ENCODE results near the gene RUFY4.
"Not testable (repeated sequence)": the region's sequence is repeated elsewhere in the genome, so short reads cannot be mapped to it uniquely, and the experiment has no call there.

RUFY4 gene

DNA sequence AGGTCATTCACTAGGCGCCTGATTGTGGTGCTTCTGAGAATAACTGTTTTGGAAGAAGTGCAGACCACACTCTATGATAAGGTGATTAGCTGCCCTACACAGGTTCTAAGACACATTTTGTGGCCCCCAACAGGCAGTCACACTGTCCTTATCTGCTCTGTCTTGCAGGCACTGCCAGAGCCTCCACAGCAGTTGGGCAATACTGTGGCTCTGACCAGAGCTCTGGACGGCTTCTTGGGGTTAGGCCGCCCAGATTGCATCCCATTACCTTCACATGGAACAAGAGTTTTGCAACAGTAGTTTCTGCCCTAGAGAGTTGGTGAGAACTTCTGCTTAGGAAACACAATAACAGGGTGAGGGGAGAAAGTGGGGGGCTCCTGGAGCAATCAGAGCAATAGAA lies 22.7 kb downstream of the RUFY4 start:
- no peak for DNase-seq

DNA sequence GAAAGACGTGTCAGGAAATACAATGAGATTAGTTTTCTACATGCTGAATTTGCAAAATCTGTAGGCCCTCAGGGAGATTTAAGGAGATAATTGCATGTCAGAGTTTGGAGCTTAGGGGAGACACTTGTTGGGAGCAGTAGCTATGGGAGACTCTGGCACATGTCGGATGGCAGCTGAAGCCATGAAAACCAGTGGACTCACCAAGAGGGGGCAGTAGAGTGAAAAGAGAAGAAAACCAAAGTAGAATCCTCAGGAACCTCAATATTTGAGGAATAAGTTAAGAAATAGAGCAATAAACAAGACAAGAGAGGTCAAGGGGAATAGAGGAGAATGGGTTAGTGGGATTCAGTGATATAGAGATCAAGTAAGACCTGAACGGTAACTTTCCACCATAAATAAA lies 24.8 kb downstream of the RUFY4 start:
- no peak for DNase-seq

DNA sequence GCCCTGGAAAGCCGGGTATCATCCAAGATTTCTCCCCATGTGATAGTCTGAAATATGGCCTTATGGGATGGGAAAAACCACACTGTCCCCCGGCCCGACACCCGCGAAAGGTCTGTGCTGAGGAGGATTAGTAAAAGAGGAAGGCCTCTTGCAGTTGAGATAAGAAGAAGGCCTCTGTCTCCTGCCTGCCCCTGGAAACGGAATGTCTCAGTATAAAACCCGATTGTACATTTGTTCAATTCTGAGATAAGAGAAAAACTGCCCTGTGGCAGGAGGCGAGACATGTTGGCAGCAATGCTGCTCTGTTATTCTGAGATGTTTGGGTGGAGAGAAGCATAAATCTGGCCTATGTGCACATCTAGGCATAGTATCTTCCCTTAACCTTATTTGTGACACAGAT lies 26.8 kb downstream of the RUFY4 start:
- no peak for DNase-seq

DNA sequence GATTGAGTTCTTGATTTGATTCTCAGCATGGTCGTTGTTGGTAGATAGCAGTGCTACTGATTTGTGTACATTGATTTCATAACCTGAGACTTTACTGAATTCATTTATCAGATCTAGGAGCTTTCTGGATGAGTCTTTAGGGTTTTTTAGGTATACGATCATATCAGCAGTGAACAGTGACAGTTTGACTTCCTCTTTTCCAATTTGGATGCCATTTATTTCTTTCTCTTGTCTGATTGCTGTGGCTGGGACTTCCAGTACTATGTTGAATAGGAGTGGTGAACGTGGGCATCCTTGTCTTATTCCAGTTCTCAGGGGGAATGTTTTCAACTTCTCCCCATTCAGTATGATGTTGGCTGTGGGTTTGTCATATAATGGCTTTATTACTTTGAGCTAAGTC lies 28.9 kb downstream of the RUFY4 start:
- DNase-seq, result no peak

DNA sequence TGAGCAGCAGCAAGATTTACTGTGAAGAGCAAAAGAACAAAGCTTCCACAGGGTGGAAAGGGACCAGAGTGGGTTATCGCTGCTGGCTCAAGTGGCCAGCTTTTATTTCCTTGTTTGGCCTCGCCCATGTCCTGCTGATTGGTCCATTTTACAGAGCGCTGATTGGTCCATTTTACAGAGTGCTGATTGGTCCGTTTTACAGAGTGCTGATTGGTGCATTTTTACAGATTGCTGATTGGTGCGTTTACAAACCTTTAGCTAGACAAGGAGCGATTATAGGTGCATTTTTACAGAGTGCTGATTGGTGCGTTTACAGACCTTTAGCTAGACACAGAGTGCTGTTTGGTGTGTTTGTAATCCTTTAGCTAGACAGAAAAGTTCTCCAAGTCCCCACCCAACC lies 39.8 kb downstream of the RUFY4 start:
- not testable (repeated sequence) for DNase-seq

DNA sequence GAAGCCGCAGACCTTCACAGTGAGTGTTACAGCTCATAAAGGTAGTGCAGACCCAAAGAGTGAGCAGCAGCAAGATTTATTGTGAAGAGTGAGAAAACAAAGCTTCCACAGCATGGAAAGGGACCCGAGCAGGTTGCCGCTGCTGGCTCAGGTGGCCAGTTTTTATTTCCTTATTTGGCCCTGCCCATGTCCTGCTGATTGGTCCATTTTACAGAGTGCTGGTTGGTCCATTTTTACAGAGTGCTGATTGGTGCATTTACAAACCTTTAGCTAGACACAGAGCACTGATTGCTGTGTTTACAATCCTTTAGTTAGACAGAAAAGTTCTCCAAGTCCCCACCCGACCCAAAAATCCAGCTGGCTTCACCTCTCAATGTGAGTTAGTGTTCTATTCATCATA lies 52.7 kb downstream of the RUFY4 start:
- DNase-seq, result not testable (repeated sequence)

DNA sequence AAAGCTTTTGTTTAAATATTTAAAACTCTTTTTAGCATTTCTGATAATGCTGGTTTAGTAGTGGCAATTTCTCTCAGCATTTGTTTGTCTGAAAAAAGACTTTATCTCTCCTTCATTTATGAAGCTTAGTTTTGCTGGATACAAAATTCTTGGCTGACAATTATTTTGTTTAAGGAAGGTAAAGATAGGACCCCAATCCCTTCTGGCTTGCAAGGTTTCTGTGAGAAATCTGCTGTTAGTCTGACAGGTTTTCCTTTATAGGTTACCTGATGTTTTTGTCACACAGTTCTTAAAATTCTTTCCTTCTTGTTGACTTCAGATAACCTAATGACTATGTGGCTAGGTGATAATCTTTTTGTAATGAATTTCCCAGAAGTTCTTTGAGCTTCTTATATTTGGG lies 53.2 kb downstream of the RUFY4 start:
- not testable (repeated sequence) for DNase-seq

DNA sequence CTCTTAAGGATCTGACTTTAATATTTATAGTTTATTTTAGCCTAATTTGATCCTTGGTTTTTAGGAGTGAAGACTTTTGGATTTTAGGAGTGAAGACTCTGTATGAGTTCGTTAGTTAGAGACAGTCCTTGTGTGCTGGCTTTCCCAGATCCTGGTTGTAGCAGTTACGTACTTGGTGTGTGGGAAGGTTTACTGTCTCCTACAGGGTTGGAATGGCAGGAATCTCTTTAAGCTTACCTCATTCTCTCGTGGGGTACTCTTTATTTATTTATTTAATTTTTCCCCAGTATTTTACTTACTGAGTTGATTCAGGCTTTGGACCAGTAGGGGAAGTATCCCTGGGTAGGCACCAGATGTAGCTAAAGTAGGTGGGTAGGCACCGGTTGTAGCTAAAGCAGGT lies 54.9 kb downstream of the RUFY4 start:
- DNase-seq, result no peak

DNA sequence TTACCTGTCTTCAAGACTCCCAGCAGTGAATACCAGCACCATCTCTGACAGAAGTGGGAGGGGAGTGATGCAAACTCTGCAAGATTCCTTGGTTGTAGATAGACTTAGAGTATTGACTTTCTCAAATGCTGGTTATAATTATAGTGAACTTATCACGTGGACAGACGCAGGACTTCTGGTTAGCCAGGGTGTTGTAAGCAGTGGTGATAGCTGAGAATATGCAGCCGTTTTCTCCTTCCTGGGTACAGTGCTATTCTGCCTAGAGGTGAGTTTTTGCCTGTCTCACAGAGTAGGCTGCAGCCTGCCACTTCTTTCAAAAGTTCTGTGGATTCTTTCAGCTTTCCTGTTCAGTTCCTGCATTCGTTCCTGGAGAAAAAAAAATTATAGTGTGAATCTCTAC lies 56.0 kb downstream of the RUFY4 start:
- DNase-seq, result no peak

DNA sequence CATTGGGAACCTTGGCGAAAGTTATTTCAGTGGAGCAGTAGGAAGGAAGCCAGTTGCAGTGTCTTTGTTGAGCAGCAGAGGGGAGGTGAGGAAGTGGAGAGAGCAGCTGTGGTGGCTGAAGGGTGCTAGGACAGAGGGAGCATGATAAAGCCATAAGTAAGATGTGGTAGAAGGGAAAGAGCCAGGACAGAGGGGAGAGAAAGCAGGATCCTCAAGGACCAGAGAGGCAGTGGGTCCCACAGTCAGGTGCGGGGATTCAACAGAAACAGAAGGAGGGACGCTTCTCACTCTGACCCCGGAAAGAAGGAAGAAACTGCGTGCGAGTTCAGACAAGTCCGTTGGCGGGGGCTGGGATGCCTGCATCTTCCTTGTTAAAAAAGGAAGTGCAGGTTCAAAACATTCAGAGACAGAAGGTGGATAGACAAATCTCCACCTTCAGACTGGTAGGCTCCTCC lies 56.6 kb downstream of the RUFY4 start, which contains the start of gene CXCR2:
CXCR2 (plus strand) TSS at position 403 of the 455 bp plus-strand sequence. CDS start 8,774 bp downstream, outside the sequence.
- DNase-seq, result no peak

DNA sequence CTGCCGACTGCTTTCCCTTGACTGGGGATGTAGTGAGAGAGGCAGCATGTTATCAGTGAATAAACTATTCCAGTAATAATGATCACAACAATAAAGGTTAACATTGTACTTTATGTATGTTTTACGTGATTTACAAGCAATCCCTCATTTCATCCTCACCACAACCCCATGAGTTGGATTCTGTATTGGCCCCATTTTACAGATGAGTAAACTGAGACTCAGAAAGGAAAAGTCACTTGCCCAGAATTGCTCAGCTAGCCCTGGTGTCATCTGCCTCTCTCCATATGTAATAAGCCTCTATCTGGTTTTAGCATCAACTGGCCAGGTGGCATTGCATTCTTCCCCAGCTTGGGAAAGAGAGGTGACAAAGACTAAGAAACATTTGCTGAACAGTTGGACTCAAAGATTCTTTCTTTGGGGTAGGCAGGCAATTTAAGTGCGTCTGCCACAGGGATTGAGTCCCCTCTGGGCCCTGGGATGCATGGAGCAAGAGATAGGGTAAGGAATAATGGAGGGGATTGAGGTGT lies 58.9 kb downstream of the RUFY4 start:
- no peak for DNase-seq

DNA sequence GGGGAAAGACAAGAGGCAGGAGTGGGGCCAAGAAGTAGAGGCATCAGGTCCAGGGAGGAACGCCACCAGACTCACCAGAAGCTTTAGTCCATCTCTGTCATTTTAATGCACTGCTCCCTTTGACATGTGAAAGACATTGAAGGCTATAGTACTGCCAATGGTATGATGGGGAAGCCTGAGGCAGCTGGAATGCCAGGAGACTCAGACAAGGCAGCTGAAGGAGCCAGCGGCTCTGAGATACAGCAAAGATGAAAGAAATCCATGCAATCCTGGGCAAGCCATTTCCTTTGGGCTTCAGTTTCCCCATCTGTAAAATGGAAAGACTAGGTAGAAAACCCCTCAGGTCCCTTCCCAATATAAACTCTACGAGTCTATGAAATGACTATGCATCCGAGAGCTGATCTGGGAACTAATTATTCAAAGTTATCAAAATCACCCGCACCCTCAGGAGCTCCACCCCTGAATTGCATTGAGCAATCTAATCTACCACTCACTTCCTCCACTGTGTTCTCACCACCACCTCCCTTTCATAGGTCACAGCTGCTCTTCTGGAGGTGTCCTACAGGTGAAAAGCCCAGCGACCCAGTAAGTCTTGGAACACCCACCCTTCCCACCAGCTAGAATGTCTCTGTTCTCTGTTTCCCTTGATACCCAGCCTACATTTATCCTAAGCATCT lies 59.9 kb downstream of the RUFY4 start:
- DNase-seq, result no peak

DNA sequence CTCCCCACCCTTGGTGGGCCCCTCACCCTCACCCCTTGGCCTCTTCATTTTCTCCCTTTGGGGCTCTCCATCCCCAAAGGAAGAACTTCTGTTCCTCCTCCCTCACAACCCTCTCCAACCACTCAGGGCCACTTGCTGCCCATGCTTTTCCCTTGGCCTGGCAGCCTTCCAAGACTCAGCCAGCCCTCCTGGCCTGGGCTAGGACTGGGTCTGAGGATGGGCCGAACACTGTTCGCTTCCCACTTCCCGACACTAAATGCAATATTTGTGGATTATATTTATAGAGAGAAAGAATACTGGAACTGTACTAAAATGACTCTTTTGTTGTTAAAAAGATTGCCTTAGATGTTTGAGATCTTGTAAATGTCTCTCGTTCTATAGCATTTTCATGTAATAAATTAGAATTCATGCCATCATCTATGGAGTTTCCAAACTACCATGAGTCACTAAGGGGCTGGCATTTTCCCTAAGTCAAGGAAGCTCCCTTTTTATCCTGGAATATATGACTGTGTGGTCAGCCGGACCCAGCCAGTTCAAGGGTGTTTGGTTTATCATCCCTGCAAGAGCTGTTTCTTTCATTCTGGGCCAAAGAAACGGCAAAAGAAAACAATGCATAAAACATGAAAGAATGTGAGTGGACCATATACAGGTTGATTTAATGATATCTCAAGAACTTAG lies 60.5 kb downstream of the RUFY4 start:
- DNase-seq, result no peak

DNA sequence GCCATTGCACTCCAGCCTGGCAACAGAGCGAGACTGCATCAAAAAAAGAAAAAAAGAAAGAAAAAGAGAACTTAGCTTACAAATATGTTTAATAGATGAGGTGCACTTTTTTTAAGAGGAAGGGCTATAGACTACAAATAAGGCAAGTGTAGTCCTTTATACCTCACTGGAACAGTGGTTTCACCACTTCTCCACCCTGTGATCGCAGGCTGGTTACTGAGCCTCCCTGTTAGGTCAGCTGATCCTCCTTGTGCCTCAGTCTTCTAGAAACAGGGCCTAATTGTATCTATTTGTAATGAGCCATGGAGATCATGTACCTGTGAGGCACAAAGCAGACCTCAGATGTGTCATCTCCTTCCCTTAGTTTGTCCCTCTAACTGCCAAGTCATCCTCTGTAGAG lies 61.3 kb downstream of the RUFY4 start:
- DNase-seq, result no peak

DNA sequence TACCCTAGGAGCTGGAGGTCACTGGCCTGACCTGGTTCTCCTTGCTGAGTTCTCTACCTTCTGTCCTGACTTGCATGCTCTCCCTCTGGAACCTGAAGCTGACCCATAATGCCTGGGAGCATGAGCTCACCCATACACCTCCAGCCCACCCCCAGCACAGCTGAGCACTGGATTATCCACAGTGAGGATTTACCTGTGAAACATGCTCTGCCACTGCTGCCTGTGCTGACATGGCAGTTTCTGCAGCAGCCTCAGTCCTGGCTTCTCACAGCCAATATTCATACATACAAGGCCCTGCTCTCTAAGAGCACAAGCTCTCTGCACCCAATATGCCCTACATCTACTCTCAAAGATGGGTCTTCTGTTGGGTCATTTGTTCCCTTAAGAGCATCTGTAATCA lies 61.8 kb downstream of the RUFY4 start:
- DNase-seq, result no peak

DNA sequence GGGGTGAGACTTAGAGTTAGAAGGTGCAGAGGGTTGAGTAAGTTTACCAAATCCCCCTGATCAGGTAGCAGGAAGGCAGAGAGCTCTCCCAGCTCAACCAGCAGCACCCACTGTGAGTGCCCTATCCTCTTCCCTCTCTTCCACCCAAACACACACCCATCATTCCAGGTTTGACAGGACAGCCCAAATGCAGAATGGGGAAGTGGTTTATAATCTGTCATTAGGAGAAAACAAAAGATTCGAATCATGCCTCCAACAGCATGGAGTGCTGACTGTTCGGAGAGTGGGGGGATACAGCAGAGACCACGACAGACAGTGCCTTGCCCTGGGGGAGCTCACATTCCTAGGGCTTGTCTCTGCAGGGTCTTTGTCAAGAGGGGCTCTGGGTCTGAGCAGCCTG lies 68.5 kb downstream of the RUFY4 start:
- no peak for DNase-seq

DNA sequence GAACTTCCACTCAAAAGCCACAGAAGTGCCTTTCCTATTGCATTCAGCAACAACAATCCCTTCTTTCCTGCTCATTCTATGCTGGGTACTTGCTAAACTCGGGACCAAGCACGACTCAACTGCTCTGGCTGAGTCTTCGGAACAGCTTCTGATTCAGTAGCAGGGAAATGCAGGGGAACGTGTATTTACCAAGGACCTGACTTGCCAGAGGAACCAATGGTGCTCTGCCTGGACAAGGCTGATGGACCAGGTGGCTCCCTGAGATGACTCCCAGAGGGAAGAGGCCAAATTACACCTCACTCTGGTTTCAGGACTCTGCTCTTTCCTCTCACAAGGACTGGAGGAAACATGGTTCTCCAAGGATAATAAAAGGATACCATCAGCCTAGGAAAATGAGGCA lies 69.0 kb downstream of the RUFY4 start:
- no peak for DNase-seq

Data from activated T-cell treated with anti-CD3 and anti-CD28 coated beads, Interleukin-2, amount 50 U/mL, for 1 hour (primary cell).